GM10266 (cell line): Measurements from ENCODE around the gene GRIN2A.

Source experiments
- DNase-seq: peaks from one replicate; pipeline ENCODE4 v3.0.0; 2012; ENCODE audit errors: extremely low spot score
- TF ChIP-seq, protein P1 (sequence below): IDR thresholded peaks from 2 replicates; pipeline ENCODE4 v1.5.1; 2012; ENCODE audit warnings: mild to moderate bottlenecking, low read depth; ENCODE audit not compliant: control insufficient read depth, insufficient read depth; ENCODE audit errors: missing control alignments

GRIN2A gene

GRCh38 chr16:9756434-9756833 lies 425.8 kb downstream of the GRIN2A start:
- DNase-seq: no peak
- TF ChIP-seq, protein P1, sequence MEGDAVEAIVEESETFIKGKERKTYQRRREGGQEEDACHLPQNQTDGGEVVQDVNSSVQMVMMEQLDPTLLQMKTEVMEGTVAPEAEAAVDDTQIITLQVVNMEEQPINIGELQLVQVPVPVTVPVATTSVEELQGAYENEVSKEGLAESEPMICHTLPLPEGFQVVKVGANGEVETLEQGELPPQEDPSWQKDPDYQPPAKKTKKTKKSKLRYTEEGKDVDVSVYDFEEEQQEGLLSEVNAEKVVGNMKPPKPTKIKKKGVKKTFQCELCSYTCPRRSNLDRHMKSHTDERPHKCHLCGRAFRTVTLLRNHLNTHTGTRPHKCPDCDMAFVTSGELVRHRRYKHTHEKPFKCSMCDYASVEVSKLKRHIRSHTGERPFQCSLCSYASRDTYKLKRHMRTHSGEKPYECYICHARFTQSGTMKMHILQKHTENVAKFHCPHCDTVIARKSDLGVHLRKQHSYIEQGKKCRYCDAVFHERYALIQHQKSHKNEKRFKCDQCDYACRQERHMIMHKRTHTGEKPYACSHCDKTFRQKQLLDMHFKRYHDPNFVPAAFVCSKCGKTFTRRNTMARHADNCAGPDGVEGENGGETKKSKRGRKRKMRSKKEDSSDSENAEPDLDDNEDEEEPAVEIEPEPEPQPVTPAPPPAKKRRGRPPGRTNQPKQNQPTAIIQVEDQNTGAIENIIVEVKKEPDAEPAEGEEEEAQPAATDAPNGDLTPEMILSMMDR: no peak

GRCh38 chr16:9755081-9755480 lies 427.1 kb downstream of the GRIN2A start:
- TF ChIP-seq, protein P1: no peak
- no peak for DNase-seq

DNA sequence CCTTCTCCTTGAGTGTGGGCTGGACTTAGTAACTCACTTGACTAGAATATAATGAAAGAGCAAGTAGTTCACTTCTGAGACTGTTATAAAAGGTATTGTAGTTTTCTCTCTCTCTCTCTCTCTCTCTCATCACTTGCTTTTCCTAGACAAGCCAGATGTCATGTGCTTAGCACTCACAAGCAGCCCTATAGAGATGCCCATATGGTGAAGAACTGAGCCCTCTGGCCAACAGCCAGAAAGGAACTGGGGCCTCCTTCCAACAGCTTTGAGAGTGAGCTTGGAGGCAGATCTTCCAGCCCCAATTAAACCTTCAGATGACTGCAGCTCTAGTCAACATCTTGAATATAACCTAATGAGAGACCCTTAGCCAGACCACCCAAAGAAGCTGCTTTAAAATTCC lies 440.5 kb downstream of the GRIN2A start:
- TF ChIP-seq, protein P1: no peak

DNA sequence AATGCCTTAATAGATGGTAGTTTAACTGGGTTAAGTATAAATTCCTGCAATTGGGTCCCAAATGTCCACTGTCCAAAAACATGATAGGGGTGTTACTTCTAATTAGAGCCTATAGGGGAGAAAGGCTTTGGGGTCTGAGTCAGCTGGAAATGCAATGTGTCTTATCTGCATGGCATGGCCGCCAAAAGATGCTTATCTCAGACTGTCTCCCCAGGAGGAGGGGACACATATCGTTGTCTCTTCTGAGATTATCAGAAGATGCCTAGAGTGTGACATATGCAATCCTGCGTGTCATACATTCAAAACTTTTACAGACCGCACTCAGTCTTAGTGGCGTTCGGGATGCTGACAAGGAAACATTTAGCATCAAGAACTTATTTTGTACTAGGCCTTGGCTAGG lies 442.9 kb downstream of the GRIN2A start:
- TF ChIP-seq, protein P1: no peak
- no peak for DNase-seq

More for the DNA sequence above, 440.5 kb downstream of the GRIN2A start:
- DNase-seq: no peak

- no peak for DNase-seq
- TF ChIP-seq, protein P1: no peak
These were observed 443.5 kb downstream of the GRIN2A start for GRCh38 chr16:9738690-9739089.

DNA sequence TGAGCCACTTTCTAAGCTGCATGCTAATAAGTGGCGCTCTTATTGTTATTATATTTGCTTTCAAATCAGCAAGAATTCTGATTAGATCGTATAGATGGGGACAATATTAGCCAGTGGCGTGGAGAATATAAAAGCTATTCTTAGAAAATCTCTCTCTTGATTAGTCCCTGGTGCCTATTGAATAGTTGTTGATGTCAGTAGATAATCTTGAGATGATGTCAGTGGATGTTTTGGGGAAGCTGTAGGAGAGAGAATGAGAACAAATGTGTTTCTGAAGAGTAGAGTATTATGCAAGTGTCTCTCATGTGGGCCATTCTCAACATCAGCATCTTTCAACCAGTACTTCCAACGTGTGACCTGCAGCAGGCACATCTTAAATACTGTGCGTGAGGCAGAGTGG lies 445.7 kb downstream of the GRIN2A start:
- TF ChIP-seq, protein P1: no peak

GRCh38 chr16:9723136-9723535 lies 459.1 kb downstream of the GRIN2A start:
- DNase-seq: no peak
- TF ChIP-seq, protein P1: no peak

More for the DNA sequence above, 445.7 kb downstream of the GRIN2A start:
- DNase-seq: no peak
